ENCODE results near the gene TM4SF20. TPM values are rescaled to one million over a fixed set of nuclear protein-coding genes. Genes with fewer than 3 reads are reported as not detected.
"Not testable (repeated sequence)": the region's sequence is repeated elsewhere in the genome, so short reads cannot be mapped to it uniquely, and the experiment has no call there.

Gene TM4SF20
- total RNA-seq, 1 donor from 2014 or later, result not detected

DNA sequence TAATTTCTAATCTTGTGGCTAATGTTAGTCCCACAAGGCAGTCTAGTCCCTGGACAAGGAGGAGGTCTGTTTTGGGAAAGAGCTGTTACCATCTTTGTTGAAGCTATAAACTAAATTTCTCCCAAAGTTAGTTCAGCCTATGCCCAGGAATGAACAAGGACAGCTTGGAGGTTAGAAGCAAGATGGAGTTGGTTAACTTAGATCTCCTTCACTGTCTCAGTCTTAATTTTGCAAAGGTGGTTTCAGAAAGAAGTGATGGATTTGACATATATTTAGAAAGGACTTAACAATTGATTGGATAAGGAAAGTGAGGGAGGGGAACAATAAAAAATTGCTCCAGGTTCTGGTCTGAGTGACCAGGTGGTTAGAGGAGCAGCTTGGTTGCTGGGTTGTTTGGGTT lies 23.2 kb upstream of the TM4SF20 start:
- DNase-seq (no peak), ATAC-seq (ENCODE audit: poor library complexity) (no peak)
- intact Hi-C loops (cut with DNase I), result no loop called here

DNA sequence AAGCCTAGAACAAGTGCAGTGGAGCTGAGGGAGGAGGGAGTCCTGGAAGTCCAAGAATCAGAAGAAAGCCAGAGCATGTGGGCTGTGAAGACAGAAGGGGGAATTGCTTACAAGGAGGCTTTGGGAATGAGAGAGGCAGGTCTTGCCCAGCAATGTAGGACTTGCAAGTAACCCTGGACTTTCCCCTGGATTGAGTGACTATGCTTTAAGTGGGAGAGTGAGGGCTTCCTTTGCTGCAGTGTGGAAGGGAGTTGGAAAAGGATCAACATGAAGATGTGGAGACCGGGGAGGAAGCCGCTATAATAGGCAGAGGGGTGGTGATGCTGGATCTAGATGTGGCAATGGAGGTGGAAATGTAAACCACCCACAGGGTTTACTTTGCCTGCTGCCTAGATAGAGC lies 22.4 kb upstream of the TM4SF20 start:
- DNase-seq (no peak), ATAC-seq (ENCODE audit: poor library complexity) (no peak)
- intact Hi-C loops (cut with DNase I), result no loop called here

DNA sequence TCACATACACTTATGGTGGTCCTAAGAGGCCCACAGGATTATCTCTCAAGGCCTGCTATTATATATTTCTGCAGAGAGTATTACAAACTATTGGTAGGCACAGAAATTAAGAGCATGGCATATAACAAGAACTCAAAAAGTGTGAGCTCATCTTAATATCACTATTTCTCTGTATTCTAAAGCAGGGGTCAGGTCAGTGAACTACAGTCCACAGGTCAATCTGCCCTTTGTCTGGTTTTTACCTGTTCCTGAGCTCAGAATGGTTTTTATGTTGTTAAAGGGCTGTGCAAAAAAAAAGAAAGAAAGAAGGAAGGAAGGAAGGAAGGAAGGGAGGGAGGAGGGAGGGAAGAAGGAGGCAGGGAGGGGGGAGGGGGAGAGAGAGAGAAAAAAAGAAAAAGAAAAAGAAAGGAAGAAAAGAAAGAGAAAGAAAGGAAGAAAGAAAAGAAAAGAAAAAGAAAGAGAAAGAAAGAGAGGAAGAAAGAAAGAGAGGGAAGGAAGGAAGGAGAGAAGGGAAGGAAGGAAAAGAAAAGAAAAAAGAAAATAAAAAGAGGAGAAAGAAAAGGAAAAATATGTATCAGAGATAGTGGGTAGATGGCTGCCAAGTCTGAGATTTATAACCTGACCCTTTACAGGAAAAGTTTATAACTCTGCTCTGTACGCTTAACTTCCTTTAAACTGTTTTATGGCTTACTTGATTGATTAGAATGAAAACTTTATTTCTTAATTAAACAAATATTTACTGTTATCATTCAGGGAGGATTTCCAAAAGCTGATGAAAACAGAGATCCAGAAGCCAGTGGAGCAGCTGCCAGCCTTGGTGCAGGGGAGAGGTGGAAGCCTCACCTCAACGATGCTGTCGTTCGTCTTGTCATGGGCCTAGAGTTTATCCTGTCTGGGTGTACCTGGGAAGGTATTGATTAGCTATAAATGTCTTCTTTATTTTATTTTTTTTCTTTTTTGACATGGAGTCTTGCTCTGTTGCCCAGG lies 19.9 kb upstream of the TM4SF20 start:
- intact Hi-C loops (cut with DNase I), result no loop called here
- DNase-seq (no peak), ATAC-seq (ENCODE audit: poor library complexity) (no peak)

DNA sequence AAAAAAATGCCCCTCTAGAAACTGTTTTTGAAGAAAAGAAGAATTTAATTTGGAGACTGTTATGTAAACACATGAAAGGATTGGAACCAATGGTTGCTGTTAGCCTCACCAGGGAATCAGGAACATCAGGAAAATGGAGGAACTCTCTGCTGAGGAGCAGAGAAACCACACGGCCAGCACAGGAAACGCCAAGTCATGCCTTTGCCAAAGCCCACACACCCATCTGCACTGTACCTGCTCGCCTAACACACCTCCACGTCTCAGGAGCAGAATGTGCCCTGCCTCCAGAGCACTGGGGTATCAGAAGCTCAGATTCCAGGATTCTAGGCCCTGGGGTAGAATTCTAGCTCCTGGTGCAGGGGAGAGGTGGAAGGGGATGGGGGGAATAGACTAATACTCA lies 18.5 kb upstream of the TM4SF20 start:
- ATAC-seq (ENCODE audit: poor library complexity) (no peak), DNase-seq (no peak)
- intact Hi-C loops (cut with DNase I), result no loop called here

DNA sequence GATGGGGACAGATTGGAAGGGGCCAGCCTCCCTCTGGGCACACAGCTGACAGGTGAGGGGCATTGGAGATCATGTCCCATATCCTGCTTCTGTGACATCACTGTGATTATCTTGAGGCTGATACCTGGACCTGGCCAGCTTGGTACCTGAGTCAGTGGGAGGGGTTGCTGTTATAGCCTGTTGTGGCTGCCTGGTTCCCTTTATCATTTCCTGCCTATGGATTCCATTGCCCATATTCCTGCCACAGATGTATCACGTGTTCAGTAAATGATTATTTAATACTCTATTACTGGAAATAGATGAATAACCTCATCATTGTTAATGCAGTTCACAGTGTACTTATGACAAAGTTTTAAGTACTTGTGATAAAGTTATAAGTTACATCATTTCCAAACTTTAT lies 16.4 kb upstream of the TM4SF20 start:
- ATAC-seq (ENCODE audit: poor library complexity) (no peak), DNase-seq (no peak)
- intact Hi-C loops (cut with DNase I), result no loop called here

DNA sequence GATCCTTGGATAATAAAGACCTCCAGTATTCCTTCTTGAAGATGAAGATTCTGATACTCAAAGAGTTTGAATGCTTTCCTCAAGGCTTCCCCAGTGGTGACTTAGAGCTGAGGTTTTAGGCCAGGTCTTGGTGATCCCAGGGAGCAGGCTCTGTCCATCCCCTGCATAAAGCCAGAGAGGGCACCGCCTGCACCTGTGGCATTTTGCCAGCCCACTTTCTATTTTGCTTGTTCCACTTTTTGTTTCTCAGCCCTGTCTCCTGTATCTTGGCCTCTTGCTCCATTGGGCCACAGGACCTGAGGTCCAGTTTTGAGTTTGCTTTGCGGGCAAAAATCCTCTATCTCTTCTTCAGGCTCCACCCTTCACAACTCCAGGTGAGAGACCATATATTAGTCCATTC lies 15.3 kb upstream of the TM4SF20 start:
- DNase-seq, result no peak
- intact Hi-C loops (cut with DNase I), result no loop called here

DNA sequence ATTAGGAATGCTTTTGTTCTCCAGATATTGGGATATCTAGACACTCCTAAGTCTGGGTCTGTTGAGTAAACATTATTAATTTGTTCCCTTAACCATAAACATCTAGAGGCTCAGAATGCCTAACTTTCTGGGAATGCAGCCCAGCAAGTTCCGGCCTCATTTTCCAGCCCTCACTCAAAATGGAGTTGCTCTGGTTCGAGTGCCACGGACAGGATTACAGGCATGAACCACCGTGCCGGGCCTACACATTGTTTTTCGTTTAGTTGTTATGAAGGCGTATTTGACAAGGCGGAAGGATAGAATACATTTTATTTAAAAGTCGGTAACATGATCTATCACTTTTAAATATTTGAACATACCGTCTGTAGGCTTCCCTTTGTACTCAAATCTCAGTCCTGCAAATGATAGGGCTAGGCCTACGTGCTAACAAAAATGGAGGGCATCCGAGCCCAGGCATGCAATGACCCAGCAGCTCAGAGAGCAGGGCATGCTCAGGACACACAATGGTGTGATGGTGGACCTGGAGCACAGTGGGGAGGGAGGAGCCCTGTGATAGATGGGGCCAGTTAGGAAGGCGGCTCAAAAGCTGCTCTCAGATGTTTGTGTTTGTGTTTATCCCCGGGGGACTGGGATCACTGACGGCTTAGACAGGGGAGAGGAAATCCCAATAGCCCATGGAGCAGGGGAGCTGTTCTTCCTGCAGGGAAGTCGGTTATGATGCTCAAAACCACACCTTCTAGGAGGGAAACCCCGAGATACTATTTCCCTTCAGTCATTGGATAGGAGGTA lies 11.6 kb upstream of the TM4SF20 start:
- no peak for DNase-seq
- intact Hi-C loops (cut with DNase I), result loop anchor here (2.0 kb wide), 1 partner anchor 20 kb away; no protein-coding TSS in a partner anchor

More for the DNA sequence above, 15.3 kb upstream of the TM4SF20 start:
- ATAC-seq (ENCODE audit: poor library complexity), result no peak

DNA sequence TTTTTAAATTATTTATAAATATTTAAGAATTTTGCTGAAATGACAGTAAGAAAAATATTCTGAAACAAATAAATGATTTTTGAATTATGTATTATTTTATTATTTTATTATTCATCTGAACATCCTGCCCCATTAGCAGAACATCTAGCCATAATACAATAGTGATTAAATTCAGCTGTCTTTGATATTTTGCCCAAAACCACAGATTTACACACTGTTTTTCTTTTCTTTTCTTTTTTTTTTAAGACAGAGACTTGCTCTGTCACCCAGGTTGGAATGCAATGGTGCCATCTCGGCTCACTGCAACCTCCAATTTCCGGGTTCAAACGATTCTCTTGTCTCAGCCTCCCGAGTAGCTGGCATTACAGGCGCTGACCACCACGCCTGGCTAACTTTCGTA lies 10.6 kb upstream of the TM4SF20 start:
- intact Hi-C loops (cut with DNase I), result loop anchor here (2.0 kb wide), 1 partner anchor 19 kb away; no protein-coding TSS in a partner anchor
- DNase-seq (no peak), ATAC-seq (ENCODE audit: poor library complexity) (no peak)

More for the DNA sequence above, 11.6 kb upstream of the TM4SF20 start:
- no peak for ATAC-seq (ENCODE audit: poor library complexity)

DNA sequence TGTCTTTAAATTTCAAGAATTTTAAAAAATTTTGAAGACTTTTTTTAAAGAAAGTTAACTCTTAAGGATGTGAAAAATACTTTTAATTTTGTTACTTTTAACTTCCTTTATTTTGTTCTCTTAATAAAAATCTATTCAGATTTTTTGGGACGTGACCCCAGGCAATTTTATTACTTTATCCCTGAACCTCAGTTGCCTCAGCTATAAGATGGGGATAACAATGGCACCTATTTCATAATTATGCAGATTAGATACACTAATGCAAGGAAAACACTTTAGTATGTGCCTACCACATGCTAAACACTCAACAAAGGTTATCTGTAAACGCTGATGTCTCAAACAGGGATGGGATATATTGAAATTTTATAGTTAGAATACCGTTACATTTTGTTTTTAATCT lies 10.1 kb upstream of the TM4SF20 start:
- DNase-seq (no peak), ATAC-seq (ENCODE audit: poor library complexity) (no peak)
- intact Hi-C loops (cut with DNase I), result no loop called here

DNA sequence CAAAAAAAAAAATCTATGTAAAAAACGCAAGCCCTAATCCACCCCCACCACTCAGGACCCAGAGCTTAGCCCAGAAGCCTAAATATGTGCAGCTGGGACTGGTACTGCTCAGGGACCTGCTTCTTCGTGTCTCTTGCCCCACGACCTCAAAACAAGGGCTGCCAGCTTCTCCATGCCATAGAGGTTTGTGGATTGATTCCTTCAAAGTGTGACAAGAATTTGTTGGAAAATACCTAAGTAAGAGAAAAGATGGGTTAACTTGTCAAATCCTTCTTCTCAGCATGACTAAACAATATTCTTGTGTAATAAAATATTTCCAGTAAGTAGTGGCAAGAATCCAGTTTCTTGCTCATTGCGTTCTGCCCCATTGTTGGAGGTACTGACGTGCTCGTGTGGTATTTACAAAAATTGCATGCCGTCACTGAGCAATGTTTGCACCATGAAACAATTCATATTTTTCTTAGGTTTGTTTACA lies 9.5 kb upstream of the TM4SF20 start:
- ATAC-seq (ENCODE audit: poor library complexity) (no peak), DNase-seq (no peak)
- intact Hi-C loops (cut with DNase I), result no loop called here

DNA sequence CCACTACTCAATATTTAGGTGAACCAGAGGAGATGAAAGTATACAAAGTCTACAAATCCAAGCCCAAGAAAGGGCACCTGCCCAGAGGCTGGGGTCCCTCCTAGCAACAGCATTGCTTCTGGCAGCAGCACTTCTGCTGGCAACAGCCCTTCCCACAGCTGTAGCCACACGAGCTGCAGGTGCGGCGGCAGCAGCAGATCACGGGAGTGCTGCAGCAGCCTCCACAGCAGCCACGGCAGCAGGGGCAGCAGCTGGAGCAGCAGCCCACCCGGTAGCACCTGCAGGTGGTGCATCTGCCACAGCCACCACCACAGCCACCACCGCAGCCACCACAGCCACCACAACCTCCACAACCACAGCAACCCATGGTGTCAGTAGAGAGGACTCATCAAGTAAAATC lies 8.5 kb upstream of the TM4SF20 start, which contains the start of gene SCYGR1:
TSS of gene SCYGR1 (minus strand) at position 367 of the 400 bp plus-strand sequence. CDS start at position 367, 0 bp downstream.
- intact Hi-C loops (cut with DNase I); ATAC-seq (ENCODE audit: poor library complexity); DNase-seq: not testable (repeated sequence)

DNA sequence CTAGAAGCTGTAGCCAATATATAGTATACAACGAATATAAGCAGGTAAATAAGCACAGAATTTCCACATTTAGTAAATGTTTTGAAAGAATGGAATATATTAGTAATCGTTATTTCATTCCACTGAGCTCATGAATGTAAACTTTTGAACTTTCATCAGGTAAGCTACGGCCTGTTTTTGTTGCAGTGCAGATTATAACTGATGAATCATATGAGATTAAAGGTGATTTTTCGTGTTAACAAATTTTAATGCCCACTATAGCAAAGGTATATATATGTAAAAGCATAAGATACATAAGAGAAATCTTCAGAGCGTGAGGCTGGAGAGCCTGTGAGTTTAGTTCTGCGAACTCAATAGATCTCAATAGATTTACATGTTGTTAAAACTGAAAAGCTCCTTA lies 7.5 kb upstream of the TM4SF20 start:
- DNase-seq, result no peak
- intact Hi-C loops (cut with DNase I), result no loop called here
- ATAC-seq (ENCODE audit: poor library complexity), result no peak

DNA sequence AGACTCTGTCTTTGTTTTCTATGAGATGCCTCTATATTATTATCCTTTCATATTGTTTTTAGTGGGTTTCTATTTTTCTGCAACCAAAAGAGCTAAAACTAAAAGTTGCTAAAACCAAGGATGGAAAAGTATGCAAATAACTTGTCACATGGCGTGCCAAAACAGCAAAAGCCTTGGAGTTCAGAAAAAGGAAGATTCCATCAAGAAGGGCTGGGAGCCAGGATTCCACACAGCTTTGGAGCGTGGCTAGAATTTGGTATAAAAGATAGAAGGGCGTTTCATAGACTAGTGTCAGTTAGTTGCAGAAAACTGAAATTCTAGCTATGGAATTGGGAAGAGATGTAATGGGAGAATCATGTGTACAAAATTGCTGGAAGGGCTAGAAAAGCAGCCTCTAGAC lies 4.6 kb upstream of the TM4SF20 start:
- intact Hi-C loops (cut with DNase I), result no loop called here
- ATAC-seq (ENCODE audit: poor library complexity) (no peak), DNase-seq (no peak)

DNA sequence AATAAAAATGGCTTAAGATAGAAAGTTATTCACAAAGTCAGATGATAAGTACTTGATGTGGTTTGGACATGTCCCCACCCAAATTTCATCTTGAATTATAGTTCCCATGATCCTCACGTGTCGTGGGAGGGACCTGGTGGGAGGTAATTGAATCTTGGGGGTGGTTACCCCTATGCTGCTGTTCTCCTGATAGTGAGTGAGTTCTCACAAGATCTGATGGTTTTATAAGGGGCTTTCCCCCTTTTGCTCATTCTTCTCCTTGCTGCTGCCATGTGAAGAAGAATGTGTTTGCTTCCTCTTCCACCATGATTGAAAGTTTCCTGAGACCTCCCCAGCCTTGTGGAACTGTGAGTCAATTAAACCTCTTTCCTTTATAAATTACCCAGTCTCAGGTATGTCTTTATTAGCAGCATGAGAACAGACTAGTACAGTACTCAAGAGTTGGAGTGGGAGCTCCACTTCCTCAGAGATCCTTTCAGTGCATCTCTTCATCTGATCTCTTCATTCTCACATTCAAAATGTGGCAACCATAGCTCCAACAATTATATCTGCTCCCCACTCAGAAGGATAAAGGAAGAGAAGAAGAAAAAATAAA lies 3.2 kb upstream of the TM4SF20 start:
- intact Hi-C loops (cut with DNase I); DNase-seq; ATAC-seq (ENCODE audit: poor library complexity): not testable (repeated sequence)

DNA sequence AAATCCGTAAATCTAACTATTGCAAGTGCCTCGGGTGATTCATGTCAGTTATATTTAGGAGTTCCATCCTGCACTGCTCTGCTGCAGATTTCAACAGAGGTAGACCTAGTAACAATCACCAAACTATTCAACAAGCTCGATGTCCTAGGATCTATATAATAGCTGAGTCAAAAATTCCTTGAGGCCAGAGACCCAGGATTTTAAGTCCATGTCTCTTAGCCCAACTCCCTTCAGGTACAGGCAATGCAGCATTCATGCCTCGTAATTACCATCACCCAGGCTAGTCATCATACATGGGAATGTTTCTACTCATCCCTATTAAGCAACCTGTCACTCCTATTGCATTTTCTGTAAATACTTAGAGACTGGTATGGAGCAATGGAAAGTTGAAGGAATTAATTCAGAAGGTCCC lies 729 bp downstream of the TM4SF20 start:
- no peak for ATAC-seq (ENCODE audit: poor library complexity)
- intact Hi-C loops (cut with DNase I), result no loop called here
- DNase-seq, result no peak

DNA sequence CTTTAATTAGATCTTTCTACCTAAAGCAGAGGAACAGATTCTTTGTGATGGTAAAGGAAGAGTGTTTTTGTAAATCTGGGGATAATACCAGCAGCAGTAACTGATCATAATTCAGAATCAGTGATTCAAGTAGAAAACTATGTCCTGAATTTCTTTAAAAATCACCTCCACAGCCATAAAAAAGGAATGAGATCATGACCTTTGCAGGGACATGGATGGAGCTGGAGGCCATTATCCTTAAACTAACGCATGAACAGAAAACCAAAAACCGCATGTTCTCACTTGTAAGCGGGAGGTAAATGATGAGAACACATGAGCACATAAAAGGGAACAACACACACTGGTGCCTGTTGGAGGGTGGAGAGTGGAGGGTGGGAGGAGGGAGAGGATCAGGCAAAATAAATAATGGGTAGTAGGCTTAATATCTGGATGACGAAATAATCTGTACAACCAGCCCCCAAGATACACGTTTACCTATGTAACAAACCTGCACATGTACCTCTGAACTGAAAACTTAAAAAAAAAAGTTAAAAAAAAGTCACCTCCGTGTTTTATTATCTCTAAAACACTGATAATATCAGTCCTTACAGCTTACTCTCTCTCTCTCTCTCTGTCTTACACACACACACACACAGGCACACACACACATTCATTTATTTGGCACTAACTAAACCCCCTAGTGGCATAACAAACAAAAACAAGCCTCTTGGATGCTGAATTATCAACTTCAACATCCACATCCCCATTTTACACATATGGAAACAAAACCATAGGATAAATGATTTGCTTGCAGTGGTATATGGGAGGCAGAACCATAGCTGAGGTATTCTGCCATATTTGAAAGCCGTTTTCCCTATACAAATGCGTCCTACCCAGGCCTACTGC lies 1.4 kb downstream of the TM4SF20 start:
- DNase-seq (no peak), ATAC-seq (ENCODE audit: poor library complexity) (no peak)
- intact Hi-C loops (cut with DNase I), result no loop called here

DNA sequence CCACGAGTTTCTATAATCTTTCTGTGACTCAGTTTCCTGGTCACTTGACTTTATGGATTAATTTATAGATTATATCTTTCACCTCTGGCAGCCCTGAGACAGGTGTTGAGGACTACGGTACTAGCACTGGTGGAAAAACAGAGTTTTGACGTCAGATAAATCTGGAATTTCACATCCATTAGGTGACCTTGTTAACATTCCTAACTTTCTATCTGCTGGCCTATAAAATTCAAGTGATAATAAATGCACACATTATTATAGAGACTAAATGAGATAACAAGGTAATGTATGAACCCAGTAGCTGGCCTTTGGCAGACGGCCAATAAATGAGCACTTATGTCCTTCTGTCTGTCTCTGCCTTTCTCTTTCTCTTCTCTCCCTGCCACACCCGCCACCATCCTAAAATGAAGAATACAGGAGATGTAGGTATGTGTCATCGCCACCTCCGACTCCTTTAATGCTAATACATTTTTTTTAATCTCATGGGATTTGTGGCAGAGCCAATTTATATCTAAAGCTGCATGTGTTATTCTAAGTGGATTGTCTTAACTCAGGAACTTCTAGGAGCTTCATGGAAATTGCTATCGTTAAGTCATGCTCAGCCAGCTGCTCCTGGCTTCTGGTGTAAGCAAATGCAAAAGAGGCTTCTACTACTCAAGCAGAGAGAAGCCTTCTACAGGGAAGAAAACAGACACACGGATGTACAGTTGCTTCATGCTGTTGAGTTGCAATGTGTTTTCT lies 2.3 kb downstream of the TM4SF20 start:
- no peak for ATAC-seq (ENCODE audit: poor library complexity)
- intact Hi-C loops (cut with DNase I), result no loop called here
- DNase-seq, result no peak
